K562 (cell line): ENCODE data around the gene PLK5. TPM values are rescaled to one million over a fixed set of nuclear protein-coding genes. Genes with fewer than 3 reads are reported as not detected.
A peak's percentile ranks its signal among the peaks of the same experiment; 100 is the strongest.

Experiments used
- FOSL1 ChIP-seq: fragments of 200-800 bp; sonication (Bioruptor generic); conservative IDR thresholded peaks from 2 replicates; pipeline ENCODE4 v1.6.1; 2016; ENCODE audit warnings: missing genetic modification characterization, missing compliant biosample characterization
- HDAC1 ChIP-seq, 2 experiments: fragments of 450-650 bp; IDR thresholded peaks; 2 replicates each; pipeline ENCODE4 v1.6.1; 2016 to 2017; ENCODE audit warnings: inconsistent platforms in 1 of 2, mild to moderate bottlenecking in 1 of 2, moderate library complexity in 1 of 2
- HDGF ChIP-seq: fragments of 450-650 bp; IDR thresholded peaks from 2 replicates; pipeline ENCODE4 v1.6.1; 2016
- KLF16 ChIP-seq: IDR thresholded peaks from 2 replicates; pipeline ENCODE4 v1.6.1; 2016; ENCODE audit warnings: antibody characterized with exemption
- RBM22 ChIP-seq: fragments of 200-400 bp; formaldehyde crosslinking; IDR thresholded peaks from 2 replicates; pipeline ENCODE4 v1.6.1; 2018; ENCODE audit warnings: low read length, low read depth; ENCODE audit not compliant: poor library complexity, severe bottlenecking
- SMAD4 ChIP-seq: fragments of 250-450 bp; sonication (Bioruptor Pico); conservative IDR thresholded peaks from 2 replicates; pipeline ENCODE4 v1.8.0; 2021; ENCODE audit warnings: inconsistent platforms, mild to moderate bottlenecking, moderate library complexity
- TEAD4 ChIP-seq, 2 experiments: sonication (generic) in 1 of 2; formaldehyde crosslinking in 1 of 2; IDR thresholded peaks; 2 replicates each; pipeline versions ENCODE4 v1.6.1 to v1.8.0; 2012 to 2022; ENCODE audit warnings: borderline replicate concordance in 1 of 2, inconsistent platforms in 1 of 2, low read length in 1 of 2, mild to moderate bottlenecking in 1 of 2, missing genetic modification reagents in 1 of 2
- ZNF780A ChIP-seq: fragments of 250-450 bp; sonication (Bioruptor Pico); IDR thresholded peaks from 2 replicates; pipeline ENCODE4 v1.5.0; 2021; ENCODE audit warnings: mild to moderate bottlenecking
- polyA plus RNA-seq, 8 experiments: library from polyadenylated mRNA; depleted of rRNA in 4 of 8; stranded (reverse) in 5 of 8; unstranded in 3 of 8; fragments of >200 nt; fragmentation: Nextera tagmentation in 2 of 8; fragmentation: Illumina TruSeq in 1 of 8; extraction: Ambion mirVana in 2 of 8; extraction: Trizol in 1 of 8; gene quantifications; 2 replicates each; pipeline versions ENCODE4 v1.2.1 to v1.2.3, GENCODE V29; 2011 to 2014; ENCODE audit warnings: inconsistent platforms in 1 of 8, missing spikeins in 1 of 8
- total RNA-seq, 7 experiments: library from RNA; depleted of rRNA in 6 of 7; stranded (reverse); fragments of >200 nt in 6 of 7; fragmentation: Illumina TruSeq in 2 of 7; extraction: Trizol in 2 of 7; gene quantifications; 2 replicates each; pipeline versions ENCODE4 v1.2.1 to v1.2.3, GENCODE V29; 2011 to 2021; ENCODE audit warnings: low replicate concordance in 1 of 7
- TF ChIP-seq, protein P1 (sequence below): fragments of 450-650 bp; formaldehyde crosslinking; IDR thresholded peaks from 2 replicates; pipeline ENCODE4 v1.4.0; 2022; ENCODE audit warnings: missing genetic modification characterization
- TF ChIP-seq, protein P2 (sequence below): fragments of 450-650 bp; IDR thresholded peaks from one replicate; pipeline ENCODE4 v1.6.1; 2018; ENCODE audit warnings: mild to moderate bottlenecking, moderate library complexity; ENCODE audit not compliant: partially characterized antibody

Gene PLK5
- total and polyA plus RNA-seq, 9 of the 15 experiments (the other 6 are each of a cell fraction or from before 2014, with no cell fraction given) = 0.04 to 0.23 (median 0.11) TPM; not detected in 5

DNA sequence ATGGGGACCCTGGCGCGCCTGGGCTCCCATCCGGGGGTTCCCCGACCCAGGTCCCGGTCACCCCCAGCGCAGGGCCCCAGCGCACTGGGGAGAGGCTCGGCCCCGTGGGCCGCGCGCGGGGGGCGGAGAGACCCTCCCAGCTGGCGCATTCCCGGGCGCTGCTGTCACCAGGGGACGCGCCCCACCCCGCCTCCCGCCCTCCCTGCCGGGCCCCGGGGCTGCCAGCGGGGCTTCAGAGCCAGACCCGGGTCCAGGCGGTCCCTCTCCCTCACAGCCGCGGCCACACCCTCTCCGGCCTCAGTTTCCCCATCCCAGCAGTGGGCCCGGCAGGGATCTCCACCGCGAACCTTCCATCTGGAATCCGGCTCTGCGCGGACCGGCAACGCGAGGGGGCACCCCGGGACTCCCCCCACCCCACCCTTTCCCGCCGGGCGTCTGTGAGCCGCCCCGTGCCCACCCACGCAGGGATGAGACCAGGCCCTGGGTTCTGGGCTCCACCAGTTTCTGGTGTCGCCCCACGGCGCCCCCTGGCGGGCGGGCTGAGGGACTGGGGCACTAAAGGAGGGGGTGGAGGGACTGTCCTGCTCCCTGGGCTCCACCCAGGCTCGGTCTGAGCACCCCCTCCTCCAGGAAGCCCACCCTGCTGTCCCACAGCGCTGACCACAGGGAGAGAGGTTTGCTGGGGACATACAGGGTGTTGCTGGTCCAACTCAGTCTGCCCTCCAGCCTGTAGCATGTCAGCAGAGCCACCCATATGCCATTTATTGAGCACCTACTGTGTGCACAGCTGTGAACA, 10.2 kb upstream of the PLK5 start (continued):
- TF ChIP-seq HDGF (no peak), RBM22 (no peak), KLF16 (no peak), ZNF780A (CRISPR knock-in tag) (no peak), SMAD4 (no peak), FOSL1 (tag) (no peak), TEAD4 (IDR thresholded peaks at IDR 0.05; ENCODE audit: low read length) (no peak; the same call in 1 of the 2 replicates), TEAD4 (CRISPR knock-in tag; IDR thresholded peaks at IDR 0.05; ENCODE audit: borderline replicate concordance) (no peak), HDAC1 (IDR thresholded peaks at IDR 0.05) (0 out of 4 replicates have a peak, but pooled peaks of 1 of the 2 experiments have one; percentile 13)
- TF ChIP-seq, protein P1, sequence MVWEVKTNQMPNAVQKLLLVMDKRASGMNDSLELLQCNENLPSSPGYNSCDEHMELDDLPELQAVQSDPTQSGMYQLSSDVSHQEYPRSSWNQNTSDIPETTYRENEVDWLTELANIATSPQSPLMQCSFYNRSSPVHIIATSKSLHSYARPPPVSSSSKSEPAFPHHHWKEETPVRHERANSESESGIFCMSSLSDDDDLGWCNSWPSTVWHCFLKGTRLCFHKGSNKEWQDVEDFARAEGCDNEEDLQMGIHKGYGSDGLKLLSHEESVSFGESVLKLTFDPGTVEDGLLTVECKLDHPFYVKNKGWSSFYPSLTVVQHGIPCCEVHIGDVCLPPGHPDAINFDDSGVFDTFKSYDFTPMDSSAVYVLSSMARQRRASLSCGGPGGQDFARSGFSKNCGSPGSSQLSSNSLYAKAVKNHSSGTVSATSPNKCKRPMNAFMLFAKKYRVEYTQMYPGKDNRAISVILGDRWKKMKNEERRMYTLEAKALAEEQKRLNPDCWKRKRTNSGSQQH (CRISPR knock-in tag) = no peak
- TF ChIP-seq, protein P2, sequence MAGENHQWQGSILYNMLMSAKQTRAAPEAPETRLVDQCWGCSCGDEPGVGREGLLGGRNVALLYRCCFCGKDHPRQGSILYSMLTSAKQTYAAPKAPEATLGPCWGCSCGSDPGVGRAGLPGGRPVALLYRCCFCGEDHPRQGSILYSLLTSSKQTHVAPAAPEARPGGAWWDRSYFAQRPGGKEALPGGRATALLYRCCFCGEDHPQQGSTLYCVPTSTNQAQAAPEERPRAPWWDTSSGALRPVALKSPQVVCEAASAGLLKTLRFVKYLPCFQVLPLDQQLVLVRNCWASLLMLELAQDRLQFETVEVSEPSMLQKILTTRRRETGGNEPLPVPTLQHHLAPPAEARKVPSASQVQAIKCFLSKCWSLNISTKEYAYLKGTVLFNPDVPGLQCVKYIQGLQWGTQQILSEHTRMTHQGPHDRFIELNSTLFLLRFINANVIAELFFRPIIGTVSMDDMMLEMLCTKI = no peak
